MM.1S (cell line): ENCODE results near the gene SAP30BP.

Experiments used
- DNase-seq: peaks from one replicate; pipeline ENCODE4 v3.0.0-alpha.2; 2015
- H2AFZ ChIP-seq: fragments of 300-600 bp; sonication (generic); 2 replicates; pipeline ENCODE4 v1.6.0; 2016; ENCODE audit warnings: antibody characterized with exemption, low read length
- H3F3A ChIP-seq: fragments of 300-600 bp; sonication (generic); 2 replicates; pipeline ENCODE4 v1.6.1; 2016; ENCODE audit warnings: mild to moderate bottlenecking, antibody characterized with exemption, low read length, moderate library complexity, mixed read lengths; ENCODE audit not compliant: insufficient read depth
- H3K27ac ChIP-seq: fragments of 300-600 bp; sonication (generic); 2 replicates; pipeline ENCODE4 v1.5.1; 2016; ENCODE audit warnings: mild to moderate bottlenecking, low read length
- H3K27me3 ChIP-seq: fragments of 300-600 bp; sonication (generic); replicated peaks from 2 replicates; pipeline ENCODE4 v1.6.0; 2016; ENCODE audit warnings: low read length; ENCODE audit not compliant: insufficient read depth
- H3K36me3 ChIP-seq: fragments of 300-600 bp; sonication (generic); replicated peaks from 2 replicates; pipeline ENCODE4 v1.6.1; 2016; ENCODE audit warnings: mild to moderate bottlenecking, low read length, mixed read lengths; ENCODE audit not compliant: insufficient read depth
- H3K4me1 ChIP-seq: fragments of 300-600 bp; sonication (generic); 2 replicates; pipeline ENCODE4 v1.6.1; 2016; ENCODE audit warnings: low read length, mixed read lengths
- H3K4me2 ChIP-seq: fragments of 300-600 bp; sonication (generic); 2 replicates; pipeline ENCODE4 v1.6.0; 2016; ENCODE audit warnings: low read depth, low read length
- H3K4me3 ChIP-seq: fragments of 300-600 bp; sonication (generic); 2 replicates; pipeline ENCODE4 v1.5.1; 2016; ENCODE audit warnings: low read length, mixed read lengths
- H3K79me2 ChIP-seq: fragments of 300-600 bp; sonication (generic); 2 replicates; pipeline ENCODE4 v1.6.1; 2016; ENCODE audit warnings: mixed run types, low read length, mixed read lengths
- H3K9ac ChIP-seq: fragments of 300-600 bp; sonication (generic); 2 replicates; pipeline ENCODE4 v1.6.1; 2016; ENCODE audit warnings: low read length, mixed read lengths
- H3K9me2 ChIP-seq: fragments of 300-600 bp; sonication (generic); replicated peaks from 2 replicates; pipeline ENCODE4 v1.6.1; 2016; ENCODE audit warnings: mild to moderate bottlenecking, low read length, mixed read lengths; ENCODE audit not compliant: insufficient read depth
- H3K9me3 ChIP-seq: fragments of 300-600 bp; sonication (generic); replicated peaks from 2 replicates; pipeline ENCODE4 v1.6.1; 2016; ENCODE audit warnings: mild to moderate bottlenecking, low read length, mixed read lengths; ENCODE audit not compliant: insufficient read depth
- H4K20me1 ChIP-seq: fragments of 300-600 bp; sonication (generic); 2 replicates; pipeline ENCODE4 v1.6.1; 2016; ENCODE audit warnings: mild to moderate bottlenecking, low read length, moderate library complexity, mixed read lengths; ENCODE audit not compliant: insufficient read depth
- CTCF ChIP-seq: fragments of 300-600 bp; sonication (generic); IDR thresholded peaks from 2 replicates; pipeline ENCODE4 v1.5.1; 2016; ENCODE audit warnings: antibody characterized with exemption, low read length, mixed read lengths
- EZH2 ChIP-seq: fragments of 300-600 bp; sonication (generic); optimal IDR thresholded peaks from 2 replicates; pipeline ENCODE3; 2017; ENCODE audit warnings: low read depth, mild to moderate bottlenecking, antibody characterized with exemption, low read length, mixed read lengths
- EZH2phosphoT487 ChIP-seq: fragments of 300-600 bp; sonication (generic); IDR thresholded peaks from 2 replicates; pipeline ENCODE4 v1.6.1; 2018; ENCODE audit warnings: antibody characterized with exemption, low read length

SAP30BP gene

GRCh38 chr17:75633486-75634375 lies 33.4 kb upstream of the SAP30BP start:
- DNase-seq = peak; percentile 72
- H3F3A ChIP-seq = no peaks in the 10 kb centered on the region
- peaks cover 13% of the 10 kb centered on the region for H3K4me1 ChIP-seq
- H3K9me3 ChIP-seq = no peaks in the 10 kb centered on the region
- peak overlapping the region; percentile 59 for H2AFZ ChIP-seq
- H4K20me1 ChIP-seq = no peaks in the 10 kb centered on the region
- H3K9ac ChIP-seq = peak overlapping the region; percentile 49
- no peaks in the 10 kb centered on the region for H3K27me3 ChIP-seq
- H3K4me2 ChIP-seq = peak overlapping the region; percentile 43; the same call in 1 of the 2 replicates
- TF ChIP-seq EZH2phosphoT487 (no peak), CTCF (peak; percentile 56)
- H3K79me2 ChIP-seq = no peaks in the 10 kb centered on the region
- H3K9me2 ChIP-seq = no peaks in the 10 kb centered on the region
- H3K4me3 ChIP-seq = no peak overlapping the region
- H3K27ac ChIP-seq = peak overlapping the region; percentile 62; the same call in 1 of the 2 replicates
- H3K36me3 ChIP-seq = no peaks in the 10 kb centered on the region

- H3K4me3 ChIP-seq = no peak overlapping the region
- peak overlapping the region; percentile 62; the same call in 1 of the 2 replicates for H3K27ac ChIP-seq
- DNase-seq = no peak
- H3K9me3 ChIP-seq = no peaks in the 10 kb centered on the region
- H3K4me1 ChIP-seq = peaks cover 13% of the 10 kb centered on the region
- peak overlapping the region; percentile 49; the same call in 1 of the 2 replicates for H3K9ac ChIP-seq
- no peaks in the 10 kb centered on the region for H3K36me3 ChIP-seq
- no peak overlapping the region for H2AFZ ChIP-seq
- peak overlapping the region; percentile 43; the same call in 1 of the 2 replicates for H3K4me2 ChIP-seq
- H3F3A ChIP-seq = no peaks in the 10 kb centered on the region
- no peaks in the 10 kb centered on the region for H3K9me2 ChIP-seq
- H4K20me1 ChIP-seq = no peaks in the 10 kb centered on the region
- no peaks in the 10 kb centered on the region for H3K27me3 ChIP-seq
- TF ChIP-seq EZH2phosphoT487 (no peak), CTCF (no peak), EZH2 (no peak)
- no peaks in the 10 kb centered on the region for H3K79me2 ChIP-seq
Observed at GRCh38 chr17:75634376-75634740, 32.8 kb upstream of the SAP30BP start.

- no peak for DNase-seq
- Histone ChIP-seq H3K4me3 (no peak overlapping the region), H3K79me2 (no peaks in the 10 kb centered on the region), H3K27me3 (no peaks in the 10 kb centered on the region), H2AFZ (no peak overlapping the region), H4K20me1 (no peaks in the 10 kb centered on the region), H3K27ac (0 out of 2 replicates have a peak overlapping the region, but pooled peaks have one; percentile 62), H3F3A (no peaks in the 10 kb centered on the region), H3K9me2 (no peaks in the 10 kb centered on the region), H3K4me1 (peaks cover 13% of the 10 kb centered on the region), H3K9ac (no peak overlapping the region; the same call in 1 of the 2 replicates), H3K9me3 (no peaks in the 10 kb centered on the region), H3K36me3 (no peaks in the 10 kb centered on the region), H3K4me2 (no peak overlapping the region)
- TF ChIP-seq EZH2 = no peak
- no peak for TF ChIP-seq EZH2phosphoT487
- no peak for TF ChIP-seq CTCF
Observed at GRCh38 chr17:75634754-75635609, 32.2 kb upstream of the SAP30BP start.
